K562 (cell line): Measurements from ENCODE around the gene KLHL22. TPM values are rescaled to one million over a fixed set of nuclear protein-coding genes. Genes with fewer than 3 reads are reported as not detected.

ENCODE experiments used
- BACH1 ChIP-seq: fragments of 200-800 bp; sonication (Bioruptor generic); IDR thresholded peaks from 2 replicates; pipeline ENCODE4 v1.6.1; 2016; ENCODE audit warnings: missing genetic modification characterization, missing compliant biosample characterization
- BCOR ChIP-seq: fragments of 450-650 bp; IDR thresholded peaks from 2 replicates; pipeline ENCODE4 v1.6.1; 2016
- BRCA1 ChIP-seq, 2 experiments: fragments of 450-650 bp in 1 of 2; sonication (generic) in 1 of 2; formaldehyde crosslinking in 1 of 2; IDR thresholded peaks; 2 replicates each; pipeline versions ENCODE4 v1.5.0 to v1.6.1; 2017 to 2020; ENCODE audit warnings: mild to moderate bottlenecking in 1 of 2, missing genetic modification reagents in 1 of 2
- C11orf30 ChIP-seq: fragments of 450-650 bp; IDR thresholded peaks from 2 replicates; pipeline ENCODE4 v1.6.1; 2016; ENCODE audit warnings: low read depth, mild to moderate bottlenecking
- EHMT2 ChIP-seq: fragments of 450-650 bp; IDR thresholded peaks from 2 replicates; pipeline ENCODE4 v1.6.1; 2018; ENCODE audit warnings: antibody characterized with exemption
- KAT8 ChIP-seq: fragments of 450-650 bp; IDR thresholded peaks from 2 replicates; pipeline ENCODE4 v1.6.1; 2016; ENCODE audit warnings: low read depth, mild to moderate bottlenecking
- KDM4B ChIP-seq, 2 experiments: fragments of 450-650 bp in 1 of 2; sonication (generic) in 1 of 2; IDR thresholded peaks; 2 replicates each; pipeline ENCODE4 v1.6.1; 2016 to 2017; ENCODE audit warnings: borderline replicate concordance in 2 of 2, antibody characterized with exemption in 1 of 2, low read depth in 1 of 2, mild to moderate bottlenecking in 1 of 2
- MYNN ChIP-seq, 2 experiments: sonication (generic); formaldehyde crosslinking in 1 of 2; IDR thresholded peaks; 2 replicates each; pipeline versions ENCODE4 v1.5.0 to v1.6.1; 2016 to 2020; ENCODE audit warnings: antibody characterized with exemption in 1 of 2, missing genetic modification reagents in 1 of 2
- NR2C2 ChIP-seq, 2 experiments: fragments of 200-800 bp in 1 of 2; sonication (Bioruptor generic) in 1 of 2; sonication (generic) in 1 of 2; formaldehyde crosslinking in 1 of 2; IDR thresholded peaks; 2 replicates each; pipeline versions ENCODE4 v1.6.1 to v1.8.0; 2016 to 2022; ENCODE audit warnings: mild to moderate bottlenecking in 1 of 2, missing compliant biosample characterization in 1 of 2, missing genetic modification characterization in 1 of 2, missing genetic modification reagents in 1 of 2
- TARDBP ChIP-seq: fragments of 450-650 bp; IDR thresholded peaks from 2 replicates; pipeline ENCODE4 v1.6.1; 2016
- TBP ChIP-seq: optimal IDR thresholded peaks from 2 replicates; pipeline ENCODE3; 2011; ENCODE audit warnings: low read depth, low read length, improper control_type of control experiment
- TCF3 ChIP-seq: sonication (generic); formaldehyde crosslinking; IDR thresholded peaks from 2 replicates; pipeline ENCODE4 v1.4.0; 2020; ENCODE audit warnings: mild to moderate bottlenecking, missing genetic modification reagents
- XRCC4 ChIP-seq: IDR thresholded peaks from one replicate; pipeline ENCODE4 v1.6.1; 2011; ENCODE audit not compliant: insufficient read depth, insufficient read length; ENCODE audit errors: extremely low read depth
- ZNF133 ChIP-seq: fragments of 250-450 bp; sonication (Bioruptor Pico); IDR thresholded peaks from 2 replicates; pipeline ENCODE4 v1.4.0; 2020; ENCODE audit warnings: mild to moderate bottlenecking
- ZNF140 ChIP-seq: fragments of 250-450 bp; sonication (Bioruptor Pico); IDR thresholded peaks from 2 replicates; pipeline ENCODE4 v1.8.0; 2021; ENCODE audit warnings: moderate library complexity, mild to moderate bottlenecking, inconsistent platforms
- ZNF586 ChIP-seq: fragments of 450-650 bp; formaldehyde crosslinking; conservative IDR thresholded peaks from 2 replicates; pipeline ENCODE4 v1.4.0; 2020; ENCODE audit warnings: mild to moderate bottlenecking, moderate library complexity
- polyA plus RNA-seq, 8 experiments: library from polyadenylated mRNA; depleted of rRNA in 4 of 8; stranded (reverse) in 5 of 8; unstranded in 3 of 8; fragments of >200 nt; fragmentation: Nextera tagmentation in 2 of 8; fragmentation: Illumina TruSeq in 1 of 8; extraction: Ambion mirVana in 2 of 8; extraction: Trizol in 1 of 8; gene quantifications; 2 replicates each; pipeline versions ENCODE4 v1.2.1 to v1.2.3, GENCODE V29; 2011 to 2014; ENCODE audit warnings: inconsistent platforms in 1 of 8, missing spikeins in 1 of 8
- total RNA-seq, 7 experiments: library from RNA; depleted of rRNA in 6 of 7; stranded (reverse); fragments of >200 nt in 6 of 7; fragmentation: Illumina TruSeq in 2 of 7; extraction: Trizol in 2 of 7; gene quantifications; 2 replicates each; pipeline versions ENCODE4 v1.2.1 to v1.2.3, GENCODE V29; 2011 to 2021; ENCODE audit warnings: low replicate concordance in 1 of 7
- TF ChIP-seq, protein P1 (sequence below): fragments of 250-450 bp; sonication (Bioruptor Pico); IDR thresholded peaks from 2 replicates; pipeline ENCODE4 v1.8.0; 2021; ENCODE audit warnings: mild to moderate bottlenecking, moderate library complexity
- TF ChIP-seq, protein P2 (sequence below), 2 experiments: fragments of 150-350 bp in 1 of 2; IDR thresholded peaks; 2 replicates each; pipeline ENCODE4 v1.6.1; 2012 to 2016; ENCODE audit warnings: low read depth in 2 of 2, low read length in 2 of 2, mild to moderate bottlenecking in 1 of 2, moderate library complexity in 1 of 2
- TF ChIP-seq, protein P3 (sequence below), 2 experiments: fragments of 450-650 bp in 1 of 2; IDR thresholded peaks; 2 replicates each; pipeline ENCODE4 v1.6.1; 2011 to 2017; ENCODE audit warnings: low read depth in 2 of 2, antibody characterized with exemption in 1 of 2, borderline replicate concordance in 1 of 2, low read length in 1 of 2, mild to moderate bottlenecking in 1 of 2, mixed read lengths in 1 of 2; ENCODE audit not compliant: control insufficient read depth in 1 of 2
- TF ChIP-seq, protein P4 (sequence below): fragments of 250-450 bp; sonication (Bioruptor Pico); IDR thresholded peaks from 2 replicates; pipeline ENCODE4 v1.8.0; 2021; ENCODE audit warnings: borderline replicate concordance, mild to moderate bottlenecking, moderate library complexity; ENCODE audit not compliant: poor library complexity, severe bottlenecking

KLHL22 gene
- total and polyA plus RNA-seq, 9 of the 15 experiments (the other 6 are each of a cell fraction or from before 2014, with no cell fraction given) = 1.3 to 25.6 (median 15.2) TPM

DNA sequence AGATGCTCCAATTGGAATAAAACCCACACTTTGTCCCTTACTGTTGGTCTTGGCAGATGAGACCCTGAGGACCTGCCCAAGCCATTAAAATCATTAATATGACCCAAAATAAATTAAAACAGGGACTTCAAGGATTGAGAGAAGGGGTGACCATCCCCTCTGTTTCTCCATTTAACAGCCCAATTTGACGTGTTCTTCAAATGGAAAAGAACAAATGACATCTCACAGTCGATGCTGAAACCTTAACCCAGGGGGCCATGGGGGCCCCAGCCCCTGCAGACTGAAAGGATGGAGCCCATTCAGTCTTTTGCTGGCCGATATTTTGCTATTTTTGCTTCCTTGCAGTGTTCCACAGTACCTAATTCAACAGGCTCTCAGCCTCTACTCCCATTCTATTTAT, 81.1 kb downstream of the KLHL22 start (continued):
- TF ChIP-seq, protein P1, sequence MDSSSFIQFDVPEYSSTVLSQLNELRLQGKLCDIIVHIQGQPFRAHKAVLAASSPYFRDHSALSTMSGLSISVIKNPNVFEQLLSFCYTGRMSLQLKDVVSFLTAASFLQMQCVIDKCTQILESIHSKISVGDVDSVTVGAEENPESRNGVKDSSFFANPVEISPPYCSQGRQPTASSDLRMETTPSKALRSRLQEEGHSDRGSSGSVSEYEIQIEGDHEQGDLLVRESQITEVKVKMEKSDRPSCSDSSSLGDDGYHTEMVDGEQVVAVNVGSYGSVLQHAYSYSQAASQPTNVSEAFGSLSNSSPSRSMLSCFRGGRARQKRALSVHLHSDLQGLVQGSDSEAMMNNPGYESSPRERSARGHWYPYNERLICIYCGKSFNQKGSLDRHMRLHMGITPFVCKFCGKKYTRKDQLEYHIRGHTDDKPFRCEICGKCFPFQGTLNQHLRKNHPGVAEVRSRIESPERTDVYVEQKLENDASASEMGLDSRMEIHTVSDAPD (CRISPR knock-in tag) = no peak
- TF ChIP-seq BRCA1 (IDR thresholded peaks at IDR 0.05) = no peak
- TF ChIP-seq BRCA1 (CRISPR knock-in tag; IDR thresholded peaks at IDR 0.05) = no peak
- TF ChIP-seq BCOR = 0 out of 2 replicates have a peak, but pooled peaks have one; percentile 8
- no peak for TF ChIP-seq KAT8
- no peak for TF ChIP-seq C11orf30
- TF ChIP-seq ZNF140 = 0 out of 2 replicates have a peak, but pooled peaks have one; percentile 71
- no peak for TF ChIP-seq KDM4B (IDR thresholded peaks at IDR 0.05; ENCODE audit: borderline replicate concordance in 2 of 2, low read depth in 1 of 2)
- TF ChIP-seq, protein P2, sequence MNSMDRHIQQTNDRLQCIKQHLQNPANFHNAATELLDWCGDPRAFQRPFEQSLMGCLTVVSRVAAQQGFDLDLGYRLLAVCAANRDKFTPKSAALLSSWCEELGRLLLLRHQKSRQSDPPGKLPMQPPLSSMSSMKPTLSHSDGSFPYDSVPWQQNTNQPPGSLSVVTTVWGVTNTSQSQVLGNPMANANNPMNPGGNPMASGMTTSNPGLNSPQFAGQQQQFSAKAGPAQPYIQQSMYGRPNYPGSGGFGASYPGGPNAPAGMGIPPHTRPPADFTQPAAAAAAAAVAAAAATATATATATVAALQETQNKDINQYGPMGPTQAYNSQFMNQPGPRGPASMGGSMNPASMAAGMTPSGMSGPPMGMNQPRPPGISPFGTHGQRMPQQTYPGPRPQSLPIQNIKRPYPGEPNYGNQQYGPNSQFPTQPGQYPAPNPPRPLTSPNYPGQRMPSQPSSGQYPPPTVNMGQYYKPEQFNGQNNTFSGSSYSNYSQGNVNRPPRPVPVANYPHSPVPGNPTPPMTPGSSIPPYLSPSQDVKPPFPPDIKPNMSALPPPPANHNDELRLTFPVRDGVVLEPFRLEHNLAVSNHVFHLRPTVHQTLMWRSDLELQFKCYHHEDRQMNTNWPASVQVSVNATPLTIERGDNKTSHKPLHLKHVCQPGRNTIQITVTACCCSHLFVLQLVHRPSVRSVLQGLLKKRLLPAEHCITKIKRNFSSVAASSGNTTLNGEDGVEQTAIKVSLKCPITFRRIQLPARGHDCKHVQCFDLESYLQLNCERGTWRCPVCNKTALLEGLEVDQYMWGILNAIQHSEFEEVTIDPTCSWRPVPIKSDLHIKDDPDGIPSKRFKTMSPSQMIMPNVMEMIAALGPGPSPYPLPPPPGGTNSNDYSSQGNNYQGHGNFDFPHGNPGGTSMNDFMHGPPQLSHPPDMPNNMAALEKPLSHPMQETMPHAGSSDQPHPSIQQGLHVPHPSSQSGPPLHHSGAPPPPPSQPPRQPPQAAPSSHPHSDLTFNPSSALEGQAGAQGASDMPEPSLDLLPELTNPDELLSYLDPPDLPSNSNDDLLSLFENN (IDR thresholded peaks at IDR 0.05; ENCODE audit: low read depth in 2 of 2, low read length in 2 of 2) = no peak
- TF ChIP-seq TARDBP = no peak
- TF ChIP-seq, protein P3, sequence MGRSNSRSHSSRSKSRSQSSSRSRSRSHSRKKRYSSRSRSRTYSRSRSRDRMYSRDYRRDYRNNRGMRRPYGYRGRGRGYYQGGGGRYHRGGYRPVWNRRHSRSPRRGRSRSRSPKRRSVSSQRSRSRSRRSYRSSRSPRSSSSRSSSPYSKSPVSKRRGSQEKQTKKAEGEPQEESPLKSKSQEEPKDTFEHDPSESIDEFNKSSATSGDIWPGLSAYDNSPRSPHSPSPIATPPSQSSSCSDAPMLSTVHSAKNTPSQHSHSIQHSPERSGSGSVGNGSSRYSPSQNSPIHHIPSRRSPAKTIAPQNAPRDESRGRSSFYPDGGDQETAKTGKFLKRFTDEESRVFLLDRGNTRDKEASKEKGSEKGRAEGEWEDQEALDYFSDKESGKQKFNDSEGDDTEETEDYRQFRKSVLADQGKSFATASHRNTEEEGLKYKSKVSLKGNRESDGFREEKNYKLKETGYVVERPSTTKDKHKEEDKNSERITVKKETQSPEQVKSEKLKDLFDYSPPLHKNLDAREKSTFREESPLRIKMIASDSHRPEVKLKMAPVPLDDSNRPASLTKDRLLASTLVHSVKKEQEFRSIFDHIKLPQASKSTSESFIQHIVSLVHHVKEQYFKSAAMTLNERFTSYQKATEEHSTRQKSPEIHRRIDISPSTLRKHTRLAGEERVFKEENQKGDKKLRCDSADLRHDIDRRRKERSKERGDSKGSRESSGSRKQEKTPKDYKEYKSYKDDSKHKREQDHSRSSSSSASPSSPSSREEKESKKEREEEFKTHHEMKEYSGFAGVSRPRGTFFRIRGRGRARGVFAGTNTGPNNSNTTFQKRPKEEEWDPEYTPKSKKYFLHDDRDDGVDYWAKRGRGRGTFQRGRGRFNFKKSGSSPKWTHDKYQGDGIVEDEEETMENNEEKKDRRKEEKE (IDR thresholded peaks at IDR 0.05; ENCODE audit: borderline replicate concordance in 1 of 2, control insufficient read depth in 1 of 2, low read depth in 2 of 2, low read length in 1 of 2) = no peak
- no peak for TF ChIP-seq MYNN (IDR thresholded peaks at IDR 0.05)
- TF ChIP-seq MYNN (CRISPR knock-in tag; IDR thresholded peaks at IDR 0.05) = no peak
- no peak for TF ChIP-seq BACH1 (tag)
- no peak for TF ChIP-seq EHMT2
- TF ChIP-seq NR2C2 (CRISPR knock-in tag; IDR thresholded peaks at IDR 0.05) = no peak
- no peak for TF ChIP-seq NR2C2 (tag; IDR thresholded peaks at IDR 0.05)
- TF ChIP-seq ZNF586 (CRISPR knock-in tag) = no peak
- TF ChIP-seq XRCC4 = no peak
- no peak for TF ChIP-seq TCF3 (CRISPR knock-in tag)
- TF ChIP-seq ZNF133 (CRISPR knock-in tag) = 0 out of 2 replicates have a peak, but pooled peaks have one; percentile 59
- no peak for TF ChIP-seq TBP
- TF ChIP-seq, protein P4, sequence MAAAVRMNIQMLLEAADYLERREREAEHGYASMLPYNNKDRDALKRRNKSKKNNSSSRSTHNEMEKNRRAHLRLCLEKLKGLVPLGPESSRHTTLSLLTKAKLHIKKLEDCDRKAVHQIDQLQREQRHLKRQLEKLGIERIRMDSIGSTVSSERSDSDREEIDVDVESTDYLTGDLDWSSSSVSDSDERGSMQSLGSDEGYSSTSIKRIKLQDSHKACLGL = no peak
